Muscle layer of colon (tissue), 2 donors: ENCODE measurements around the gene PTAR1.
"Not testable (repeated sequence)": the region's sequence is repeated elsewhere in the genome, so short reads cannot be mapped to it uniquely, and the experiment has no call there.

Experiments used
- H3K27ac ChIP-seq: one replicate; pipeline ENCODE4 v1.7.0; 2013; ENCODE audit warnings: low read depth, mild to moderate bottlenecking, low read length, moderate library complexity
- H3K27me3 ChIP-seq, 2 donors: one replicate each; pipeline ENCODE4 v1.7.0; 2013; ENCODE audit warnings: low read length in 2 of 2, mild to moderate bottlenecking in 2 of 2; ENCODE audit not compliant: insufficient read depth in 2 of 2, control insufficient read depth in 1 of 2
- H3K36me3 ChIP-seq: one replicate; pipeline ENCODE4 v1.7.0; 2013; ENCODE audit warnings: mild to moderate bottlenecking, low read length; ENCODE audit not compliant: insufficient read depth
- H3K4me1 ChIP-seq: one replicate; pipeline ENCODE4 v1.7.0; 2013; ENCODE audit warnings: mild to moderate bottlenecking, low read length; ENCODE audit not compliant: insufficient read depth
- H3K4me3 ChIP-seq, 2 donors: one replicate each; pipeline ENCODE4 v1.7.0; 2013; ENCODE audit warnings: low read length in 2 of 2, low read depth in 1 of 2, mild to moderate bottlenecking in 1 of 2, moderate library complexity in 1 of 2
- H3K9ac ChIP-seq: one replicate; pipeline ENCODE4 v1.7.0; 2013; ENCODE audit warnings: low read length
- H3K9me3 ChIP-seq: one replicate; pipeline ENCODE4 v1.7.0; 2013; ENCODE audit warnings: mild to moderate bottlenecking, low read length
- donor health status: abdominal sarcoma.
- donor health status: Adenocarcinoma of cecum.

The PTAR1 gene, protein sequence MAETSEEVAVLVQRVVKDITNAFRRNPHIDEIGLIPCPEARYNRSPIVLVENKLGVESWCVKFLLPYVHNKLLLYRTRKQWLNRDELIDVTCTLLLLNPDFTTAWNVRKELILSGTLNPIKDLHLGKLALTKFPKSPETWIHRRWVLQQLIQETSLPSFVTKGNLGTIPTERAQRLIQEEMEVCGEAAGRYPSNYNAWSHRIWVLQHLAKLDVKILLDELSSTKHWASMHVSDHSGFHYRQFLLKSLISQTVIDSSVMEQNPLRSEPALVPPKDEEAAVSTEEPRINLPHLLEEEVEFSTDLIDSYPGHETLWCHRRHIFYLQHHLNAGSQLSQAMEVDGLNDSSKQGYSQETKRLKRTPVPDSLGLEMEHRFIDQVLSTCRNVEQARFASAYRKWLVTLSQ

DNA sequence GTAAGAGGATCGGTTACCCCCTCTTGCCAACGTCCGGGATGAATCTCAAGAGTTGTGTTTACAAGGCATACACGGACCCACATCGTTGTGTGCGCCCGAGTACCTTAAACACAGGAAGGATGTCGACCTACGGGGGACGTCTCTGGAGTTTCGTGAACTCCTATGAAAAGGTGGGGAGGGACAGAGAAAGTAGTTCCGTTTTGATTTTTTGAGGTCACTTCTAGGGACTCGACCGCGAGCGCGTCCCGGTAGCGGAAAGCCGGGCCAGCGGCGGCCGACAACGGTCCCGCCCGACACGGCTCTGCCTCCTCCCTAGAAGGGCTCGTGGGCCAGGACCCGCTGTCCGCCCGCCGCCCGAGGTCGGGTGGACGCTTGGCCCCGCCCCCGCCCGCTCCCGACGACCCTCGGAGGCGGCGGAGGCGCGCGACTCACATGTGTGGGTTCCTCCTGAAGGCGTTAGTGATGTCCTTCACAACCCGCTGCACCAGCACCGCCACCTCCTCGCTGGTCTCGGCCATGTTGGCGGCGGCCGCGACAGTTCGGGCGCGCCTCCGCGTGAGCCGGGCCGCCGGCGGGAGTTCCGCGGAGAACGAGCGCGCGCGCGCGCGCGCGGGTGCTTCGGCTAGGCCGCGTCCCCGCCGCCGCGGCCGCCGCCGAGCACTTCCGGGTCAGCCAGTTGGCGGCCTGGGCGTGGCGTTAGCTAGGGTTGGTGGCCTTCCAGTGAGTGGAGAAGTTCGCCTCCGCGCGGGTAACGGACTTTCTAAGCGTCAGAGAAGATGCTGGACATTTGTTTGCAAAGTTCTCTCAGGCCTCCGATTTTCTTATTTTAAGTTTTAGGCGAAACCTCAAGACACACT is at the start of gene PTAR1:
TSS of gene PTAR1 (minus strand) at position 591 of the 857 bp plus-strand sequence. CDS start at position 518, 73 bp downstream.
- Histone ChIP-seq H3K9me3 (no peaks in the 10 kb centered on the region), H3K36me3 (no peaks in the 10 kb centered on the region), H3K27me3 (no peaks in the 10 kb centered on the region), H3K4me1 (peaks cover 15% of the 10 kb centered on the region), H3K27ac (peak within 1 kb of the TSS; percentile 79), H3K4me3 (peak within 1 kb of the TSS; percentile 71 to 96), H3K9ac (peak within 1 kb of the TSS; percentile 63)

DNA sequence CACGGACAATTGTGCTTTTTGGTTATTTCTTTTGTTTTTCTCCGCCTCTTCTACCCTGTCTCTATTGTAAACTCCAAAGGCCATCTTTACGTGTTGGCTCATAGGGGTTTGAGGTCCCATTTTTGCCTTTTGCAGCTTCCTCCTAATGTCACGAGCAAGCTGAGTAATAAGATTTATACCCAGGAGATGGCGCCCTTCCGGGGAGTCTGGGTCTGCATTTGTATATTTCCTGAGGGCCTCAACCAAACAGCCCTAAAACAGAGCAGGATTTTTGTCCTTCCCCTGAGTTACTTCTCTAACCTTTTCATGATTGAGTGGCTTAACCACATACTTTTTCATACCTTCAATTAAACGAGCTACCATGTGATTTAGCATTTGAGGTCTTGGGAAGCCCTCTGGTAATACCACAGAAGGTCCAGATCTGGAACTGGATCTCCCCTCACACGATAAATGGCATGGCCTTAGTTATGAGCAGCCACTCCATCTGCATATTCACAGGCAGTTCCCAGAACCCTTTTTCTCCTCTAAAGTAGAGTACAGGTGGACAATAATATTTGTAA is 49.6 kb upstream of the PTAR1 start:
- Histone ChIP-seq H3K27me3 (no peaks in the 10 kb centered on the region), H3K9ac (no peak overlapping the region), H3K9me3 (no peaks in the 10 kb centered on the region)

GRCh38 chr9:69806627-69807026 is 46.8 kb upstream of the PTAR1 start:
- H3K4me1 ChIP-seq, result no peaks in the 10 kb centered on the region
- no peak overlapping the region for H3K9ac ChIP-seq
- no peak overlapping the region for H3K4me3 ChIP-seq
- H3K27me3 ChIP-seq, result no peaks in the 10 kb centered on the region
- no peaks in the 10 kb centered on the region for H3K9me3 ChIP-seq
- no peak overlapping the region for H3K27ac ChIP-seq
- no peaks in the 10 kb centered on the region for H3K36me3 ChIP-seq

More for the DNA sequence above, 49.6 kb upstream of the PTAR1 start:
- Histone ChIP-seq H3K27ac (no peak overlapping the region), H3K36me3 (no peaks in the 10 kb centered on the region), H3K4me3 (no peak overlapping the region), H3K4me1 (no peaks in the 10 kb centered on the region)

DNA sequence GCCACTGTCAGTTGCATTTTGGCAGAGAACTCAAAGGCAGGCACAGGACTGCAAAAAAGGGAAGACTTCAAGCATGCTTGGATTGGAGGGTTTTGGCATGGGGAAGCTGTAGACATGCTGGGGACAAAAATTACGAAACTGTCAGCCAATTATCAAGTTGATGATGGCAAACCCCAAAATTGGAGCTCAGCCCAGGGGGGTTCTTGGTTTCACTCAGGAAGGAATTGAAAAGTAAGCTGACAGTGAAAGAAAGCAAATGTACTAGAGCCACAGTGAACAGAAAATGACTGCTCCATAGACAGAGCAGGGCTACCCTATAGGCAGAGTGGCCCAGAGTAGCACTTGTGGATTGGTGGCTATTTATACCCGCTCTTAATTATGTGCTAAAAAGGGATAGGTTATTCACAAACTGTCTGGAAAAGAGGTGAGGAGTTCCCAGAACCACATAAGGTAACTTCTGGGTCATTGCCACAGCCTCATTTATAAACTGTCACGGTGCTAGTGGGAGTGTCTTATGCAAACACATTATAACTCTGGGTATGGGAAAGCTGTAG is 46.2 kb upstream of the PTAR1 start:
- no peak overlapping the region for H3K27ac ChIP-seq

DNA sequence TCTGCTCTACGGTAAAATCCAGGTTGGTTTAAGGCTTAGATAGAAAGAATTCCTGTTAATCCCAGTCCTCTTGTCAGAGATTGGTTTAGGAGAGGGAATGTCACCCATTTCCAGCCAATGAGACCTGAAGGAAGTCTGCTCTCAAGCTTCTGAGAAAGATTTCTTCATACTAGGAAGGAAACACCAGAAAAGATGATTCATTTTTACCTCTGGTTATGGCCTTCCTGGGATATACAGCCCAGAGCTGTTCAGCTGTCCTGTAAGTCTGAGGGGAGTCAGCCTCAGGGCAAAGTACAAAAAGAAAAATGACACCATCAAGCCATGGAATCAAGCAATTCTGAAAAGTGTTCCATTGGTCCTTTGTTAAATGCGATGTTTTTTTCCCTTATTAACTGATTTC is 42.2 kb upstream of the PTAR1 start:
- H3K4me1 ChIP-seq, result no peaks in the 10 kb centered on the region
- no peak overlapping the region for H3K27ac ChIP-seq
- H3K4me3 ChIP-seq, result no peak overlapping the region

More for the DNA sequence above, 46.2 kb upstream of the PTAR1 start:
- no peaks in the 10 kb centered on the region for H3K27me3 ChIP-seq
- no peak overlapping the region for H3K9ac ChIP-seq
- H3K4me1 ChIP-seq, result no peaks in the 10 kb centered on the region
- no peak overlapping the region for H3K4me3 ChIP-seq
- H3K9me3 ChIP-seq, result no peaks in the 10 kb centered on the region
- no peaks in the 10 kb centered on the region for H3K36me3 ChIP-seq

GRCh38 chr9:69800027-69800426 is 40.2 kb upstream of the PTAR1 start:
- H3K9me3 ChIP-seq, H3K27ac ChIP-seq, H3K9ac ChIP-seq, H3K4me3 ChIP-seq, H3K4me1 ChIP-seq, H3K27me3 ChIP-seq, H3K36me3 ChIP-seq: not testable (repeated sequence)

More for the DNA sequence above, 42.2 kb upstream of the PTAR1 start:
- Histone ChIP-seq H3K9ac (no peak overlapping the region), H3K9me3 (no peaks in the 10 kb centered on the region), H3K36me3 (no peaks in the 10 kb centered on the region), H3K27me3 (no peaks in the 10 kb centered on the region)

DNA sequence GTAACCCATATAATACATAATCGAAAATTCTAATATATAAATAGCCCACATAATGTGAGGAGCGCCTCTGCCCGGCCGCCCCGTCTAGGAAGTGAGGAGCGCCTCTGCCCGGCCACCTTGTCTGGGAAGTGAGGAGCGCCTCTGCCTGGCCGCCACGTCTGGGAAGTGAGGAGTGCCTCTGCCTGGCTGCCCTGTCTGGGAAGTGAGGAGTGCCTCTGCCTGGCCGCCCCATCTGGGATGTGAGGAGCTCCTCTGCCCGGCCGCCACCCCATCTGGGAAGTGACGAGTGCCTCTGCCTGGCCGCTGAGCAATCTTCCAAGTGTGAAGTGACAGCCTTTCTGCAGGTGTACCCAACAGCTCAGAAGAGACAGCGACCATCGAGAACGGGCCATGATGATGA is 39.7 kb upstream of the PTAR1 start:
- not testable (repeated sequence) for H3K27me3 ChIP-seq, H3K9me3 ChIP-seq, H3K4me1 ChIP-seq, H3K36me3 ChIP-seq, H3K9ac ChIP-seq, H3K27ac ChIP-seq, H3K4me3 ChIP-seq

DNA sequence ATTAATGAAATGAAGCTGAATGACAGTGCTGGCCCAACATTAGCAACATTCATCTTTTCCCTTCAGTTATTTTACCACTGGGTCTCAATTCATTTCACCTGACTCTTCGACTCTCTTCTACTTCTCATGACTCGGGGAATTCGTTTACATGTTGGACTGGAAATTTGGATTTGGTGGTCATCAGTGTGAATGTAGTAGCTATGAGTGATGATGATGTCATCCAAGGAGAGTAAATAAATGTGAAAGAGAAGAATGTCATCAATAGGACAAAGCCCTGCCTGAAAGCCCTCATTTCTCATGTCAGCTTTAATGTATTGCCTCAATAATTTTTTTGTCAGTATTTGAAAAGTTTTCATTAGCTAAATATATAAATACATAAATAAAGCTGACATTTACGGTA is 38.9 kb upstream of the PTAR1 start:
- Histone ChIP-seq H3K9me3 (no peaks in the 10 kb centered on the region), H3K27me3 (no peaks in the 10 kb centered on the region), H3K9ac (no peak overlapping the region), H3K4me1 (no peaks in the 10 kb centered on the region), H3K36me3 (no peaks in the 10 kb centered on the region), H3K4me3 (no peak overlapping the region), H3K27ac (no peak overlapping the region)

DNA sequence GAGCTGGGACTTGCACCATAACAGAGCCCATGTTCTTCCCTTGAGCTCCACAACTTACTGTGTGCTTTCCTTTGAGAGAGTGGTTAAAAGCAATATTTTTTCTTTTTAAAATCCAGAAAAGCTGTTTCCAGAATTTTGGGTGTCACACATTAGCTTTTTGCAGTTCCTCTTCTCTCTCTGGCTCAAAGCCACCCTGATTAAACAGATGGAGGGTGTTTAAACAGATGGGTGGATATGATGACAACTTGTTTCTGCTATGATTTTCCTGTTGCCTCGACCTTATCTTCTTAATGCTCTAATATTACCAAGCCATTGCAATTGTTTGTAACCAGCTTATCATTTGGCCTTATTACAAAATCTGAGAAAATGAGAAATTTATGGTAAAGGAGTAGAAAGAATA is 37.9 kb upstream of the PTAR1 start:
- Histone ChIP-seq H3K9me3 (no peaks in the 10 kb centered on the region), H3K36me3 (no peaks in the 10 kb centered on the region), H3K4me3 (no peak overlapping the region), H3K27me3 (no peaks in the 10 kb centered on the region), H3K4me1 (no peaks in the 10 kb centered on the region), H3K9ac (no peak overlapping the region), H3K27ac (no peak overlapping the region)

- Histone ChIP-seq H3K36me3 (no peaks in the 10 kb centered on the region), H3K9me3 (no peaks in the 10 kb centered on the region), H3K27me3 (no peaks in the 10 kb centered on the region)
These were observed 34.5 kb upstream of the PTAR1 start for GRCh38 chr9:69794356-69794755.

GRCh38 chr9:69785757-69786156 is 25.9 kb upstream of the PTAR1 start:
- no peaks in the 10 kb centered on the region for H3K36me3 ChIP-seq
- H3K9ac ChIP-seq, result no peak overlapping the region
- no peak overlapping the region for H3K4me3 ChIP-seq
- H3K4me1 ChIP-seq, result no peaks in the 10 kb centered on the region
- H3K27me3 ChIP-seq, result no peaks in the 10 kb centered on the region
- H3K27ac ChIP-seq, result no peak overlapping the region
- H3K9me3 ChIP-seq, result no peaks in the 10 kb centered on the region

More at GRCh38 chr9:69794356-69794755, 34.5 kb upstream of the PTAR1 start:
- Histone ChIP-seq H3K27ac (no peak overlapping the region), H3K9ac (no peak overlapping the region), H3K4me1 (no peaks in the 10 kb centered on the region), H3K4me3 (no peak overlapping the region)
